Measurements from ENCODE around the gene ODAPH.

The ODAPH gene

GRCh38 chr4:75557696-75558095 lies 1.8 kb downstream of the ODAPH start:
- TF ChIP-seq CTCF (conservative IDR thresholded peaks at IDR 0.05; ENCODE audit: low read depth, low read length): no peak
- no peak for DNase-seq (ENCODE audit: low read depth)
- H3K4me3 ChIP-seq (ENCODE audit: low read depth, low read length): no peak overlapping the region

DNA sequence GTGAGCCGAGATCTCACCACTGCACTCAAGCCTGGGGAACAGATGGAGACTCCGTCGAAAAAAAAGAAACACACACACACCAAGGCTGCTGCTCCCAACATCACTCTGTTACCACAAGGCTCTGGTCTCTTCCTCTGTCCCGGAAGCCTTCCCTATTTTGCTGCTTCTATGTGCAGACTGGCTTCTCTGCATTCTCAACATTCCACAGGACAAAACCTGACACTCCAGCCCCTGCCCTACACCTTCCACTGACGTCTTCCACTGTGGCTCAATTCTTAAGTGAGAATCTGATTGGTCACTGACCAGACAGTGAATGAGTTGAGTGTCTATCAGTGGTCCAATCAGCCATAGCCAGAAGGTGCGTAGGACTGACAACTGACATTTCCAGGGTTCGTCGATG lies 5.9 kb downstream of the ODAPH start:
- H3K4me3 ChIP-seq (ENCODE audit: low read depth, low read length): no peak overlapping the region
- peak; percentile 55 for DNase-seq (ENCODE audit: low read depth)
- no peak for TF ChIP-seq CTCF (conservative IDR thresholded peaks at IDR 0.05; ENCODE audit: low read depth, low read length)

DNA sequence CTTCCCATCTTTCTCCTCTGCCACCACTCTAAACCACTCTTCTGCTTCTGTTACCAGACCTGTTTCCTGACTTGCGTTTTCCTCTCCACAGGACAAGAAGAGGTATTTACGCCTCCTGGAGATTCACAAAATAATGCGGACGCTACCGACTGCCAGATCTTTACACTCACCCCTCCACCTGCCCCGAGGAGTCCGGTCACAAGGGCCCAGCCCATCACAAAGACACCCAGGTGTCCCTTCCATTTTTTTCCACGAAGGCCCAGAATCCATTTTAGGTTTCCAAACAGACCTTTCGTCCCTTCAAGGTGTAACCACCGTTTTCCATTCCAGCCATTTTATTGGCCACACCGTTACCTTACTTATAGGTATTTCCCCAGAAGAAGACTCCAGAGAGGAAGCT lies 8.2 kb downstream of the ODAPH start:
- no peak for TF ChIP-seq CTCF (conservative IDR thresholded peaks at IDR 0.05; ENCODE audit: low read depth, low read length)
- H3K4me3 ChIP-seq (ENCODE audit: low read depth, low read length): no peak overlapping the region
- no peak for DNase-seq (ENCODE audit: low read depth)

GRCh38 chr4:75565481-75565880 lies 9.6 kb downstream of the ODAPH start:
- no peak overlapping the region for H3K4me3 ChIP-seq (ENCODE audit: low read depth, low read length)
- no peak for TF ChIP-seq CTCF (conservative IDR thresholded peaks at IDR 0.05; ENCODE audit: low read depth, low read length)
- DNase-seq (ENCODE audit: low read depth): no peak

DNA sequence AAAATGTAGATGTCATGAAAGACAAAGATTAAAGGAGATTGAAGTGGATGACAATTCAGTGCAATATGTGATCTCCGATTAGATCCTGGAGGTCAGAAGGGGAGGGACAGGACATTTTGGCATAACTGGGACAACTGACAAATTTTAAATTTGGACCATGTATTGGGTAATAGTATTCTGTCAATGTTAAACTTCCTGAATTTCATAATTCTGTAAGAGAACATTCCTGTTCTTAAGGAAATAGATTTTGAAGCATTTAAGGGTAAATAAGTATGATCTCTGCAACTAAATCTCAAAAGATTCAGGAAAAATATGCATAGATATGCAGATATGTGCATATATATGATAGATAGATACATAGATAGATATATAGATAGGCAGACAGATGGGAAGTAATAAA lies 11.0 kb downstream of the ODAPH start:
- DNase-seq (ENCODE audit: low read depth): no peak
- no peak for TF ChIP-seq CTCF (conservative IDR thresholded peaks at IDR 0.05; ENCODE audit: low read depth, low read length)
- H3K4me3 ChIP-seq (ENCODE audit: low read depth, low read length): no peak overlapping the region

DNA sequence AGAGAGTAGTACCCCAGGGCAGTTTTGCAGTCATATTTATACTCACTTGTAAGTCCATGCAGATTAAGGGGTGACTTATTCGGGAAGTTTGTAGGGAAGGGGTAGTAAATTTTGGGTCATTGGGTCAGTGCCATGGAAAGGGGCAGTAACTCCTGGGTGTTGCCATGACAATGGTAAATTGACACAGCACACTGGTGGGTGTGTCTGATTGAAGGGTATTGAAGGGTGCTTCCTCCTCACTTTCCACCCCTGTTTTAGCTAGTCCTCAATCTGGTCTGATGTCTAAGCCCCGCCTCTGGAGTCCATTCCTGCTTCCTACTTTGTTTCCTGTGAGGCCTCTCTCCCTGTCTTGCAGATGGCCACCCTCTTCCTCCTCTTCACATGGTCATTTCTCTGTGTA lies 11.9 kb downstream of the ODAPH start:
- DNase-seq (ENCODE audit: low read depth): no peak
- no peak for TF ChIP-seq CTCF (conservative IDR thresholded peaks at IDR 0.05; ENCODE audit: low read depth, low read length)
- H3K4me3 ChIP-seq (ENCODE audit: low read depth, low read length): no peak overlapping the region

GRCh38 chr4:75584067-75584466 lies 28.2 kb downstream of the ODAPH start:
- DNase-seq (ENCODE audit: low read depth): peak; percentile 26
- no peak for TF ChIP-seq CTCF (conservative IDR thresholded peaks at IDR 0.05; ENCODE audit: low read depth, low read length)
- no peak overlapping the region for H3K4me3 ChIP-seq (ENCODE audit: low read depth, low read length)
